ENCODE measurements around the gene BCL2L14. TPM values are rescaled to one million over a fixed set of nuclear protein-coding genes. Genes with fewer than 3 reads are reported as not detected.

The BCL2L14 gene
- total RNA-seq, 1 experiment from 2014 or later = 0.30 TPM

- BruUV-seq (replicated peaks) = no TSS peak
- no peaks in the 10 kb centered on the region for H3K79me2 ChIP-seq (ENCODE audit: insufficient read depth, low read length)
- H3K36me3 ChIP-seq (ENCODE audit: control insufficient read depth in 1 of 2, insufficient read depth in 2 of 2, low read length in 2 of 2) = no peaks in the 10 kb centered on the region
- no peak overlapping the region for H3K4me3 ChIP-seq (replicated peaks in 1 of 2; ENCODE audit: low read depth in 1 of 2, low read length in 2 of 2)
- H3K27ac ChIP-seq (ENCODE audit: low read depth, low read length) = no peak overlapping the region
- no peaks in the 10 kb centered on the region for H3K9me2 ChIP-seq (ENCODE audit: insufficient read depth)
- ChIA-PET CTCF (interaction anchor here (1.7 kb wide), 1 partner anchor 15 kb away, joined by 5 read pairs; no protein-coding TSS in a partner anchor), RAD21 (ENCODE audit: low non-redundant PET in 1 of 2, low total read pairs in 2 of 2, uncharacterized antibody in 2 of 2, unreplicated experiment in 2 of 2) (no interaction called here), POLR2A (no interaction called here)
- H3K4me2 ChIP-seq (ENCODE audit: low read length) = no peak overlapping the region
- no peaks in the 10 kb centered on the region for H4K20me1 ChIP-seq (ENCODE audit: insufficient read depth)
- no peaks in the 10 kb centered on the region for H3K9me3 ChIP-seq (ENCODE audit: control insufficient read depth in 1 of 2, insufficient read depth in 1 of 2, low read depth in 1 of 2, low read length in 2 of 2)
- H2AFZ ChIP-seq (ENCODE audit: low read depth, low read length, poor library complexity, severe bottlenecking) = no peak overlapping the region
- intact Hi-C loops (cut with micrococcal nuclease) = no loop called here
- DNase-seq (ENCODE audit: low read depth, low spot score) = no peak
- no peak for TF ChIP-seq SP1 (IDR thresholded peaks at IDR 0.05; ENCODE audit: low read depth)
- no peak for TF ChIP-seq EZH2phosphoT487 (IDR thresholded peaks at IDR 0.05; ENCODE audit: borderline replicate concordance)
- no peak for TF ChIP-seq SIN3A (IDR thresholded peaks at IDR 0.05; ENCODE audit: low read depth)
- no peak for TF ChIP-seq YY1 (IDR thresholded peaks at IDR 0.05; ENCODE audit: extremely low read depth, insufficient replicate concordance, low read depth, low read length)
- TF ChIP-seq ZFX (IDR thresholded peaks at IDR 0.05) = no peak
- no peak for TF ChIP-seq POLR2AphosphoS5 (IDR thresholded peaks at IDR 0.05; ENCODE audit: low read depth, low read length)
- H3K27me3 ChIP-seq (ENCODE audit: insufficient read depth, low read length) = no peaks in the 10 kb centered on the region
- H3K4me1 ChIP-seq (ENCODE audit: control insufficient read depth in 1 of 2, insufficient read depth in 2 of 2, low read length in 2 of 2) = no peaks in the 10 kb centered on the region; a peak in 1 of 4 replicates
- no peak overlapping the region for H3K9ac ChIP-seq (ENCODE audit: low read length)
- no peak for ATAC-seq
These were observed 19.1 kb upstream of the BCL2L14 start for GRCh38 chr12:12051668-12052067.

GRCh38 chr12:12054993-12055392 lies 15.7 kb upstream of the BCL2L14 start:
- no peaks in the 10 kb centered on the region for H3K9me2 ChIP-seq (ENCODE audit: insufficient read depth)
- CTCF ChIA-PET = no interaction called here
- H3K9ac ChIP-seq (ENCODE audit: low read length) = no peak overlapping the region
- no peaks in the 10 kb centered on the region for H3K9me3 ChIP-seq (ENCODE audit: control insufficient read depth in 1 of 2, insufficient read depth in 1 of 2, low read depth in 1 of 2, low read length in 2 of 2)
- no peak overlapping the region for H3K4me3 ChIP-seq (replicated peaks in 1 of 2; ENCODE audit: low read depth in 1 of 2, low read length in 2 of 2)
- H3K27me3 ChIP-seq (ENCODE audit: insufficient read depth, low read length) = no peaks in the 10 kb centered on the region
- BruUV-seq (replicated peaks) = no TSS peak
- H2AFZ ChIP-seq (ENCODE audit: low read depth, low read length, poor library complexity, severe bottlenecking) = no peak overlapping the region
- H3K36me3 ChIP-seq (ENCODE audit: control insufficient read depth in 1 of 2, insufficient read depth in 2 of 2, low read length in 2 of 2) = no peaks in the 10 kb centered on the region
- POLR2A ChIA-PET = no interaction called here
- RAD21 ChIA-PET (ENCODE audit: low non-redundant PET in 1 of 2, low total read pairs in 2 of 2, uncharacterized antibody in 2 of 2, unreplicated experiment in 2 of 2) = no interaction called here
- DNase-seq (ENCODE audit: low read depth, low spot score) = no peak
- ATAC-seq = no peak
- peaks cover 0 to 3% of the 10 kb centered on the region in 2 experiments; a peak in 1 of 4 replicates for H3K4me1 ChIP-seq (ENCODE audit: control insufficient read depth in 1 of 2, insufficient read depth in 2 of 2, low read length in 2 of 2)
- H3K4me2 ChIP-seq (ENCODE audit: low read length) = no peak overlapping the region
- intact Hi-C loops (cut with micrococcal nuclease) = no loop called here
- no peaks in the 10 kb centered on the region for H4K20me1 ChIP-seq (ENCODE audit: insufficient read depth)
- no peaks in the 10 kb centered on the region for H3K79me2 ChIP-seq (ENCODE audit: insufficient read depth, low read length)
- TF ChIP-seq JUND (IDR thresholded peaks at IDR 0.05) = no peak
- TF ChIP-seq CBX3 (IDR thresholded peaks at IDR 0.05; ENCODE audit: low read depth) = no peak
- TF ChIP-seq POLR2A (IDR thresholded peaks at IDR 0.05; ENCODE audit: borderline replicate concordance, extremely low read depth, insufficient read depth, insufficient read length) = no peak
- TF ChIP-seq SRF (IDR thresholded peaks at IDR 0.05; ENCODE audit: low read depth) = no peak
- TF ChIP-seq FOSL1 (IDR thresholded peaks at IDR 0.05; ENCODE audit: low read depth) = no peak
- no peak for TF ChIP-seq RAD21 (IDR thresholded peaks at IDR 0.05; ENCODE audit: low read depth)
- H3K27ac ChIP-seq (ENCODE audit: low read depth, low read length) = no peak overlapping the region

All from HCT116 (cell line).